GM19468 (cell line): Measurements from ENCODE around the gene OBI1.

Experiments used
- ATAC-seq: cut with Tn5 transposase; IDR thresholded peaks from one replicate; pipeline ENCODE4 v1.9.1; 2021; ENCODE audit warnings: mild to moderate bottlenecking, moderate library complexity, moderate number of reproducible peaks; ENCODE audit not compliant: unreplicated experiment; ENCODE audit errors: extremely low read depth

Gene OBI1

DNA sequence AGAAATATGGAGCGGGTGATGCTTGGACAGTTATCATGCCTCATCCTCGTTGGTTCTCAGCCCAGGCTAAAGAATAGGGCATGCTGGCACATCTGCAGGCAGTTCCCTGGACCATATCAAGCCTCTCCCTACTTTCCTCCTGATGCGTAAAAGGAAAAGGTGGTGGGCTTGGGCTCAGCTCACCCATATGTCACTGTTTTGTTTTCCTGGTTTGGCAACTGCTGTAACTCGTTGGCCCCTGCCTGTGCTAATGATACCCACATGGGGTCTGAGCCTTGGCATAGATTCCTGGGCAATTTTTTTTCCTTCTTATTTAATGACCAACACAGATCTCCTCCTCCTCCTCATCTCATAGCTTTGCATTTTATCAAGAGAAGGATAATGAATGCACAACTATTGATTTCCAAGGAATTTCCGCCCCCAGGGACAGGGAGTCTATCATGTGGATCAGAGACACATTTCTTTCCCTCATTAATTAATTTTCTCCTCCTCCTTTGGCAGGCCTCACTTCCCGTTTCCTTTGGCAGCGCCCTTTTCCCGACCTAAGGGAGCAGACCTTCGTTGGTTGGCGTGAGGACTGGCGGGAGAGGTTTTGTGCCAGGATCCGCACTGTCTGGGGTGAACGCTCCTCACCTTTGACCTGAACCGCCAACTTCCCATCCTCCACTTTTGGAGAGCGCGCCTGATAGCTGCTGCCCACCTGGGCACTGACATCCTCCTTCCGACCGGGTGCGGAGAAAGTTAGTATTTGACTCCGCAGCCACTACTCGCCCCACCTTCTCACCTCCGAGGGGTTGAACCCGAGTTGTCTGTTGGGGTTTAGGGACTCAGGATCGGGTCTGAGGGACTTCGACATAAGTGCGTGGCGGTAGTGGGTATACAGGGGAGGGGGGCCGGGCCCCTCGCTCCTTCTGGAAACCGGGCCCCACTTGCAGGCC, 52.2 kb downstream of the OBI1 start:
- ATAC-seq = no peak

DNA sequence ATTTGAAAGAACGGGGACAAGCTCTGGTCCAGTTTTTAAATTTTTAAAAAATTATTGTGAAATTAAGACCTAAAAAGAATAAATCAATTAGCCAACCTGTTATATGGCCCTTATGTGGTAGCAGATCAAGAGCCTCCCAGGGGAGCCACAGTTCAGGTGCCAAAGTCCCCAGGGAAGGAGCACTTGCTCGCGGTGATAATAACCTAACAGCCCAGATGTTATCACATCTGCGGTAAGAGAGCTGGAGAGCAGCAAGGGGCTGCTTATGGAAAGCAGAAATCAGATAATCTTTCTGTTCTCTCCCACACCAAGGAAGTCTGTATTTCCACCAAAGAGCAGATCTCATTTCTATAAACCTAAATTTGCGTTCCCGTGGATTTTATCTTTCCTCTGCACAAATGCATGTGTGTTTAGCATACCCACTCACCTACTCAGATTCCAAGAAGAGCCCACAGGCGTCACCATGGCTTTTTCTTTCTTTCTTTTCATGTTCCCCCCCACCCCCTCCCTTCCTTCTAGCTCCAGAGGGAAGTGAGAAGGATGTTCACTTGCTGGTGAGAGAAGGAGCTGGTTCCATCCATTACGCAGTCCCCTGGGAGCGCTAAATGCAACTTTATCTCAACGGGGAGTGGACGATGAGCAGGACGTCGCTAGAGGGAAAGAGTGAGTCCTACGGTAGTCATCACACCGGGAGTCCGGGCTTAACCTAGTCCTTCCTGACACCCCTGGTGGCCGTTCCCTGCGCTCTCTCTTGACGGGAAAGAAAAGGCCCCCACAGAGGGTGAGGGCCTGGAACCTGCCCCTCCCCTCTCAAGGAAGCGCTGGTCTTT, 54.0 kb downstream of the OBI1 start:
- no peak for ATAC-seq

DNA sequence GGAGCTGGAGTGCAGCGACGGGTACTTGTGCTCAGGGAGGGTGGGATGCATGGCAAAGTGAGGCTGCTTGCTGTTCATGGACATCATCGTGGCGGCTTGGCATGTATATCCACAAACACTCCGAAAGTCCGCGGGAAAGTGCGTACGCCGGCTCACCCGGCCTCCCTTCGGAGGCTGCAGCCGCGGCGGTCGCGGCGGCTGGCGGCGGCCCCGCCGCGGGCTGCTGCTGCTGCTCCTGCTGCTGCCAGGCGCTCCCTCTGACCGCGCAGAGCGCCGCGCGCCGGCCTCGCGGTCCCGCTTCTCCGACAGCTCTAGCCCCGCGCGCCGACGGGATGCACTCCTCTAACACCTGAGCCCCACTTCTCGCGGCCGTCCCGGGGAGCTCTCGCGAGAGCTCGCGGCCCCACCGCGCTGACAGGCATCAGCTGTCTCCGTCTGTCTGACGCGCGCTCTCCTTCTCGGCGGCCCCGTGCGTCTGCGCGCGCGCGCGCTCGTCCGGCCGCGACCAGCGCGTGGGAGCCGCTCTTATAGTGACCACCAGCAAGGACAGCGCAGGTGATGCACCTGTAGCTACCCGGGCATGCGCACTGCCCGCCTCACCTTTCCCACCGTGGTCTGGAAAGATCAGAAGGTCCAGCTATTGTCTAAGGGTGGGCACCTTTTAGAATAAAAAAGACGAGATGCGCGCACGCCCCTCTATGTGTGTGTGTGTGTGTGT, 55.6 kb downstream of the OBI1 start, which contains the start of gene POU4F1:
Gene POU4F1, minus strand, starts transcription at position 313 of the 718 bp plus-strand sequence. Its CDS starts 226 bp downstream, at position 87.
- ATAC-seq = peak; percentile 43

DNA sequence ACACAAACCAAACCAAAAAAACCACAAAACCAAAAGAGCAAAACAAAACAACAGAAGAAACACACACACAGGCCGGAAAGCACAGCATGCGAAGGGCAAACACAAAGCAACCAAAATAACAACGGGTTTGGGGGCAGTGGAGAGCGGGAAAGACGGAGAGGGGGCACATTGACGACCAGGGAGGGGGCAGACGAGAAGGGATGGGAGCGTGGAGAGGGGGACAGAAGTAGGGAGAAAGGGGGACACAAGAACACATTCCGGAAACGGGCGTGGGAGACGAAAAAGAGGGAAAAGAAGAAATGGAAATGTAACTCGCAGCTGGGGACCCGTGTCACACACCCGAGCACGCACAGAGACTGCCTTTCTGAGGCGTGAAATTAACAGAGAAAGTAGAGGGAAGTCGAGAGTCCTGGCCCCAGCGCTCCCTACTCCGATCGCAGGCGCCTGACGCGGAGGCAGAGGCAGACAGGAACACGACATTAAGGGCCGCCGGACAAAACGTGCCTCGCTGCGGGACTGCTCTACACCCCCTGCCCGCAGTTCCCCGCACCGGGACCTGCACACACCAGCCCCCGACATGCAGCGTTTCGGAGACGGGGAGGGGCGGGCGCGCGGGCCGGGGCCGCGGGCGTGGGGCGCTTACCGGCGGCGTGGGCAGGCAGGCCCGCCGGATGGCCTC, 56.3 kb downstream of the OBI1 start:
- ATAC-seq = no peak

DNA sequence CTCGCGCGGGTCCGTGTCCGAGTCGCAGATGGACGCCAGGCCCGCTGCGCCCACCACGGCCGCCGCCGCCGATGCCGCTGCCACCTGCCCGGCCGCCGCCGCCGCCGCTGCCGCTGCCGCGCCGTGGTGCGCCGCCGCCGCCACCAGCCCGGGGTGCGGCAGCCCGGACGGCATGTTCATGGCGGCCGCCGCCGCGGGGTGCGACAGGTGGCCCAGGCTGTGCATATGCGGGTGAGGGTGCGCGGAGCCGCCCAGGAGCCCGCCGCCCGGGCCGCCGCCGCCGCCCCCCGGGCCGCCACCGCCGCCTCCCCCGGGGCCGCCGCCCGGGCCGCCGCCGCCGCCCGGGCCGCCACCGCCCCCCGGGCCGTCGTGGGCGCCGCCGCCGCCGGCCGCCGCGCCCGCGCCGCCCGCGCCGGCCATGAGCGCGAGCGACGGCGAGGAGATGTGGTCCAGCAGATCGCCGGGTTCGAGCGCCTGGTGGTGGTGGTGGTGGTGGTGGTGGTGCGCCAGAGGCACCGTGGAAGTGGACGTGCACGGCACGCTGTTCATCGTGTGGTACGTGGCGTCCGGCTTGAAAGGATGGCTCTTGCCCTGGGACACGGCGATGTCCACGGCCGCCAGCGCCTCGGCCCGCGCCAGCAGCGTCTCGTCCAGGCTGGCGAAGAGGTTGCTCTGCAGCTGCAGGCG, 56.9 kb downstream of the OBI1 start:
- no peak for ATAC-seq

DNA sequence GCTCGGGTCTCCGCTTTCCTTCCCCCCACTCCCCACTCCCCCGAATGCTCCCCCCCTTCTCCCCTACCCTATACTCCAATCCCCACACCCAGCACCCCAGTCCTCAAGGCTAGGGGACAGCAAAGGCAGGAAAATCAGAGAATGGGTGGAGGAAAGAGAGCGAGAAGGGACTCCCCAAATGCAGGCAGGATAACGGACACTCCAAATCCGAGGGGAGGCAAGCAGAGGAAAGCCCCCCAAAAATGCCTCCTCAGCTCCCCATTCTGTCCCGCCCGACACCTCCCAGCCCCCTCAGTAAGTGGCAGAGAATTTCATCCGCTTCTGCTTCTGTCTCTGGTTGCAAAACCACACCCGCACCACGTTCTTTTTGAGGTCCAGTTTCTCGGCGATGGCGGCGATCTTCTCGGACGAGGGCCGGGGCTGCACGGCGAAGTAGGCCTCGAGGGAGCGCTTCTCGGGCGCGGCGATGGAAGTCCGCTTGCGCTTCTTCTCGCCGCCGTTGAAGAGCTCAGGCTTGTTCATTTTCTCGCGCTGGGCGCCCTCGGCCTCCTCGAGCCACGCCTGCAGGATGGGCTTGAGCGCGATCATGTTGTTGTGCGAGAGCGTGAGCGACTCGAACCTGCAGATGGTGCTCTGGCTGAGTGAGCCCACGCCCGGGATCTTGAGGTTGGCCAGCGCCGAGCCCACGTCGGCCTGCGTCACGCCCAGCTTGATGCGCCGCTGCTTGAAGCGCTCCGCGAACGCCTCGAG, 57.7 kb downstream of the OBI1 start:
- no peak for ATAC-seq

DNA sequence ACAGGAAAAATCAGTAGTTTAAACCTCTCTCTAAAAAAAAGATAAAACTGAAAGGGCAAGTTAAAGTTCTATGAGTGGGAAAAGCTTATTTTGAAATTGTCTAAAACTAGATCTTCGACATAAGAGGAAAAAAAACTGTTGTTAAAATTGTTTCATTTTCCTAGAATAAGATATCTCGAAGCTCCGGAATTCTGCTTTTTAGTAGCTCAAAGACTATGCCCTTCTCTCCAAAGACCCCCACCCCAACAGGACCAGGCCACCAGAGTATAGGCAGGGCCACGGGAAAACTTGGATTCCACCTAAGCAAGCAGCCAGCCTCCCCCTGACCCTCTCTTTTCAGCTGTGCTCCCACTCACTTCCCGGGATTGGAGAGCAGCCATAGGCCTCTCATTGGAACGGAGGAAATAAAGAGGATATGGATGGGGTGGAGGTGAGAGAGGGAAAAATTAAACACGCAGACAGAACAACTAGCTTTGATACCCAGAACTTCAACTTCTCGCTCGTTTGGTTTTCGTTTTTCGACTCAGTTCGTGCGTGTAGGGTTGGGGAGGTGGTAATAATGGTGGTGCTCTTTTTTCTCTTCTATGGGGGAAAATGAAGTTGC, 58.6 kb downstream of the OBI1 start:
- ATAC-seq = no peak

DNA sequence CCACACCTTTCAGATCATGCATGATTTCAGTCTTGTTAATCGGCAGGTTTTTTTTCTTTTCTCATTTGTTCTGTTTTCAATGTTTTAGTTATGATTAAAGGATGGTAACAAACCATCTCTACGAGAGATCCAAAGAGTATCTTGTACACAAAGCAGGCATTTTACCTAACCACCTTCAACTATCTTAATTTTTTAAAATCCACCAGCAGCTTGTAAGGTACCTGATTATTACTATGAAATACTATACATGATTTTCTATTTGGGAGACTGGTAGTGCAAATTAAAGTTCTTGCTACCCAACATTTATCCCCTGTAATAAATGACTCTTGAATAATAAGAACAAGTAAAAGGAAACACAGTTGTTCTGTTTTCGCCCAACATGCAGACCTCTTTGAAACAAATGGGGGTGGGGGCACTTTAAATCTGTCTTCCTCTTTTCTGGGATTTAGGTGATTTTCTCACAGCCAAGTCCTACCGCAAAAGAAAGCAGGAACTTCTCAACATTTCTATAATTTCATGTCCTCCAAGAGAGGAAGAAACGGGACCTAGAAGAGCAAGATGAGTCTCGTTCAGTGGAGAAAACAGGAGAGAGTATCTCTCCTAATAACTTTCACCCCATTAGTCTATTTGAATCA, 59.2 kb downstream of the OBI1 start:
- ATAC-seq = no peak

DNA sequence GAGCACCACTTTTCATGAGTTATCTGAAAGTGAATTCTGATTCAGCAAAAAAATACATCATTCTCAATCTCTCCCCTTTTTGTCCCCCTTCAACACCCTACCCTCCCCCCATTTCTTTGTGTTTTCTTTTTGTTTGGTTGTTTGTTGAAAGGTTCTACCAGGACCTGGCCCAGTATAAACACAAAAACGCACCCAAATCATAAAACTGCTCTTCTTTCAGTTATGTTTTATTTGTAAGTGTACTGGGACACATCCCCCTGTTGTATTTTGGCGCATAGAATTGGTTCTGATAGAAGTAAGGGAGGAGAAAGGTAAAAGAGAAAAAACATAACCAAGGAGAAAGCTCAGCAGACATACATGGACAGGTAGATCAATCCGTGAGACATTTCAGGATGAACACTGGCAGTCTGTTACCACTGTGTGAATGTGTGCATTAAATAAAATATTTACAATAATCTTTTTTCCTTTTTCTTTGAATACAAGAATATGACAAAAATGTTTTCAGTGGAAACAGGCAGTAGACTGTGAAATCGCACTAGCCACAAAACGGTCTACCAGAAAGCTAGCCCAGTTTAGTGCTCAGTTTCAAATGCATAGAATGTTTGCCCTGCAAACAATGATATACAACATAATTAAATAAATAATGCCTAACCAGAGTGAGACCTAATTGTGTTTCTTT, 59.9 kb downstream of the OBI1 start:
- ATAC-seq = no peak

DNA sequence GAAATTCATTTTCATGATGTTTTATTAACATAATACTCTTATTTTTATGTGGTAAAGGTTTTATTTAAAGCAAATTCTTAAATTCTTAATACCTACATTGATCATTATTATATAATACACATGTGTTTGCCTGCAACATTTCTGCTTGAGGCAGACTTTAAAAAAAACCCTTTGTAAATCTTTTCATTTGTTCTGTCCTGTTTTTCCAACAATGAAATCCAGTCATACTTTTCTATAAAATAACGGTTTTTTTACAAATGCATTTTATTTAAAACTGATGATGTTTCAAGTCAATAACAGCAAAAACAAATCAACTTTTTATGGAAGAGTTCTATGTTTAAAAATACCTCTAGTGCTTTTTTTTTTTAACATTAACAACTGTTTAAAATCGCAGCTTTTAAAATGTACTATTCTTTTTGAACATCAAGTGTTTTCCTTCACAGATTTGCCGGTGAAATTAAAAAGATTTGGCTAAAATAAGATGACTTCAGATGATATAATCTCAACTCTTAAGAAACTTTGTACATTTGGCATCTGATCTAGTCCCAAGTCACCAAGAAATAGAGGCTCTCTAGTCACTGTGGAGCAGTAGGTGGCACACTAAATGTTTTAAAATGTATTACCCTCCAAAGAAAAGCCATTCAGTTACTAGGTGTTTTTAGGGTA, 60.7 kb downstream of the OBI1 start:
- ATAC-seq = no peak

DNA sequence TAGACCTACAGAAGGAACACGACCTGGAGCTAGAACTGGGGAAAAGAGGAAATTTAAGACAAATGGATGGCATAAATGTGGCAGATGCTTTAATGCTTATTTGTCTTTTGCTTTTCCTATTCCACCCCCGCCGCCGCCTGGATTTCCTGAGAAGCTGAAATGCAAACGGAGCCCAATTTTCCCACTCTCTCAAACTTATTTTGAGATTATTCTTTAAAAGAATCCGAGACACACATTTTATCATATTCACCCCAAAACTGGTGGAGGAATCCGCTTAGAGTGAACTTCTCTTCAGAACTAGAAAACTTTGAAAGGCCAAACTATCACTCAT, 61.4 kb downstream of the OBI1 start:
- ATAC-seq = no peak

DNA sequence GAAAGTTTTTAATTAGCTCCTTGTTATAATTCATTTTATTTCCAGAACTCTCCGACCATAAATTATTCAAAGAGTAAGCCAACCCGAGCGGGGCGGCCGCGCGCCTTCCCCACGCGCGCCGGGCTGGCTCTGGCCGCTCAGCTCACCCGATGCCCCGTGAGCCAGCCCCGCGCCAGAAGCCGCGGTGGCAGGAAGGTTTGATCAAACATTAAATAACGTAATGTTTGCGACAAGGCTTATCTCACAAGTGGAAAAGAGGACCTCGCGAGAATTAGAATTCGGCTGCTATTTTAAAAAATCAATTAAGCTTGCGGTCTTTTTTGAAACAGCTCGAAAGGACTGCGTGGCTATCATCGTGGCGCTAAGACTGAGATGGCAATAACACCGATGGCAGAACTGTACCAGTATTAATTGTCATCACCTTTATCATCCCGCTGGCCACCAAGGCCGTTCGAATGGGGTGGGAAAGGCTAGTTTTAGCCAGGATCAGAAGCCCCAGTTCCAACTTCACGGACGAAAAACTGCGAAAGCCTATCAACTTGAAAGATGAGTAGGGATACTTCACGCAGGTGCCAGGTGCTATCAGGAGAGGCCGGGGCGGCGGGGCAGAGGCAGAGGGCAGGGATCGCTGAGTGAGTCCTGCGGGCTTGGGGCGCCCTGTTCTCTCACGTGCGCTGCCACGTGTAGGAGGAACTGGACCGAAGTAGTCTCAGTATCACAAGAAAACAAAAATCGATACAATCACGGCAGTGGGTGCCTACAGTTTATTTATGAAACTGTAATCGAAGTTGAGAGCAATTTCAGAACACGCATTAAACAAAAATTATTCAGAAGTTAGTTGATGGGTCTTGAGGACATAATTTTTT, 62.0 kb downstream of the OBI1 start:
- no peak for ATAC-seq

DNA sequence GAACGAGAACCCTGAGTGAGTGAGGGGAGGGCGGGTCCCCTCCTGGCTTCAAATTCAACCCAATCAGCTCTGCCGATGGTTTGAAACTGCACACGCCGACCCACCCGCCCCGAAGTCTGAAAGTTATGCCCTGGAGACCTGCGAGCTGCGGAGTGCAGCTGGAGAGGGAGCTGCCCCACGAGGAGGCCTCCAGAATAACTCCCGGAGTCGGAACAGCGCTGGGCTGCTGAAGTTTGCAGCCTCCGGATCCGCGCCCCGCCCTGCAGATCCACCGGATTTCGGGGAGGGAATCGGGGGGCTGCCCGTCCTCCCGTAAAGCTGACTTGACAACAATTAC, 62.6 kb downstream of the OBI1 start:
- no peak for ATAC-seq

DNA sequence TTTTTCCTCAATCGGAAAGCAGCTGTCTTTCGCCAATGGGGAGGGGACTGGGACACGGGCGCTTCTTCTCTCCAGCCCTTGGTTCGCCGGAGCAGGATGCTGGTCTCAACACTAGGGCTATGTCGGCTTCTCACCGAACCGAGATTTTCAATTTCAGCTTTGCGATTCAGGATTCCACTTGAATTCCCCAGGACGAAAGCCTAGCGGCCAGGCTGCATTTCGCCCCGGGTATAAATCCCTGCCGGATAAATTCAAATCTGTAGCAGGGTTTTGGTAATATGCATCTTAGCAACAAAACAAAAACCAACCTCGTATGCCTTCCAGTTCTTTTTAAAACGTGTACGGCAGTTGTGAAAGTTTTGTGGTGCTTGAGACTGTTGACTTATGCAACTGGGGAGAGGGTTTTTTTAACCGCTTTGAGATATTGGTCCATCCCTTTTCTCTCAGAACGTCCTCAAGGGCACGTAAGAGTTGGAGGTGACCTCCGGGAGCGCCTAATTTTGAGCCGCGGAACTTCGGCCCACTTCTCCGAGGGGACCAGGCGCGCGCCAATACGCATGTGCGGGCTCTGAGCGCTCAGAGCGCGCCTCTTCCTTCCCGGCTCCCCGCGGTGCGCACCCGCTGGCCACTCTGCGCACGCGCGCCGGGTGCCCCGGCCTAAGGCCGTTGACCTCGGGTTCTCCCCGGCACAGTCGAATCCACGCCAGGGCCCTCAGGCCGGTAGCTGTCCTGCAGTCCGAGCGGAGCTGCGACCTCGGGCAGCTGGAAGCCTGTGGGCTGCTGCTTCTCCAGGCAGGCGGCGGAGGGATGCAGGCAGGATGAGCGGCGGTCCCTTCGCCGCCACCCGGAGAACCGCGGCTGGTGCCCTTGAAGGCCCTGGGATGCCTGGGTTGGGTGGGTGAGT, 63.2 kb downstream of the OBI1 start:
- ATAC-seq = no peak

DNA sequence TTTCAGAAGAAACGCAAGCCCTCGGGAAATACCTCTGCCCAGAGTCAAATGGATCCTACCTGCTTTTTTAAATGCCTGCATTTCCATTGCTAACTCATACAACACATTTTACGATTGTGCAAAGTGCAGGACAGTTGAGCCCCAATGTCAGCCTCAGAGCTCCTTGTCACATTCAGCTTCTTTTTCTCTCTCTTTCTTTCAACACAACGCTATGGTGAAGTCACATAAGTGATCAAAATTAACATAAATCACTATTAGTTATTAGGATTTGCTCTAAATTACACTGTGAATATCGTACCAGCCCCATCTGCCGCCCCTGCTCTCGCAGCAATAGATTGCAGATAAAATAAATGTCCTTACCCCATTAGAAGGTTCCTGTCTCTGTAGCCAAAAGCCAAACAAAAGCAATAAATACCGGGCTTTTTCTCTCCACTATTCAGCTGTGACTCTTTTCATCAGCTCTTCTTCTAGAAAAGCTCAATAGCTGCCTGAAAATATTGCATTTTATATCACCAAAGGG, 64.4 kb downstream of the OBI1 start:
- ATAC-seq = no peak
